IMR-90 (cell line): ENCODE data around the gene TGFA. TPM values are rescaled to one million over a fixed set of nuclear protein-coding genes. Genes with fewer than 3 reads are reported as not detected.

Experiments used
- ATAC-seq: fragments of 200-7000 bp; cut with Tn5 transposase; 2 replicates; pipeline ENCODE4 v1.9.1; 2020; ENCODE audit warnings: low read depth, mild to moderate bottlenecking, moderate library complexity
- BruUV-seq: library from RNA; stranded (reverse); fragments of 400-500 nt; replicated peaks from 2 replicates; lab custom pipeline; 2021; lab: Mats Ljungman, UMichigan
- CTCF ChIA-PET: fragments of 300-600 bp; formaldehyde crosslinking; extraction: SDS; loops from one replicate; lab custom pipeline; 2021; ENCODE audit warnings: antibody characterized with exemption; lab: Yijun Ruan, JAX
- POLR2A ChIA-PET: fragments of 300-600 bp; sonication (Branson Sonifier 250); formaldehyde crosslinking; loops from one replicate; lab custom pipeline; 2022; ENCODE audit warnings: antibody characterized with exemption; ENCODE audit not compliant: unreplicated experiment; lab: Charles Lee
- DNase-seq: peaks from one replicate; pipeline ENCODE4 v3.0.0; 2013
- H2AFZ ChIP-seq: replicated peaks from 2 replicates; pipeline ENCODE3; 2013; ENCODE audit warnings: low read length, mild to moderate bottlenecking; ENCODE audit not compliant: poor library complexity
- H2AK5ac ChIP-seq: 2 replicates; pipeline ENCODE4 v1.6.1; 2013; ENCODE audit warnings: low read depth, low read length, inconsistent platforms
- H2AK9ac ChIP-seq: replicated peaks from 2 replicates; pipeline ENCODE3; 2013; ENCODE audit warnings: mild to moderate bottlenecking, low read depth, low read length, moderate library complexity; ENCODE audit not compliant: poor library complexity
- H2BK120ac ChIP-seq: 2 replicates; pipeline ENCODE4 v1.6.1; 2013; ENCODE audit warnings: low read depth, low read length, inconsistent platforms
- H2BK15ac ChIP-seq: 3 replicates; pipeline ENCODE4 v1.6.1; 2013; ENCODE audit warnings: low read depth, low read length, inconsistent platforms
- H2BK20ac ChIP-seq: 2 replicates; pipeline ENCODE4 v1.6.1; 2013; ENCODE audit warnings: low read depth, mild to moderate bottlenecking, inconsistent platforms, low read length, moderate library complexity
- H2BK5ac ChIP-seq: 2 replicates; pipeline ENCODE4 v1.6.1; 2013; ENCODE audit warnings: mild to moderate bottlenecking, low read depth, low read length, inconsistent platforms; ENCODE audit not compliant: poor library complexity, severe bottlenecking
- H3K14ac ChIP-seq: replicated peaks from 2 replicates; pipeline ENCODE4 v1.6.1; 2013; ENCODE audit warnings: low read depth, low read length, inconsistent platforms
- H3K18ac ChIP-seq: 2 replicates; pipeline ENCODE4 v1.6.1; 2013; ENCODE audit warnings: low read depth, low read length, control low read depth
- H3K23ac ChIP-seq: 2 replicates; pipeline ENCODE4 v1.6.1; 2013; ENCODE audit warnings: low read depth, low read length, inconsistent platforms
- H3K27ac ChIP-seq: 2 replicates; pipeline ENCODE4 v1.5.1; 2013; ENCODE audit warnings: mild to moderate bottlenecking, control low read depth, low read length; ENCODE audit not compliant: insufficient read depth
- H3K27me3 ChIP-seq: 2 replicates; pipeline ENCODE4 v1.6.1; 2013; ENCODE audit warnings: low read length; ENCODE audit not compliant: control insufficient read depth, insufficient read depth
- H3K36me3 ChIP-seq: 2 replicates; pipeline ENCODE4 v1.6.1; 2013; ENCODE audit warnings: low read length, mixed read lengths; ENCODE audit not compliant: control insufficient read depth, insufficient read depth
- H3K4ac ChIP-seq: 2 replicates; pipeline ENCODE4 v1.6.1; 2013; ENCODE audit warnings: low read depth, low read length, inconsistent platforms
- H3K4me1 ChIP-seq: 2 replicates; pipeline ENCODE4 v1.6.1; 2013; ENCODE audit warnings: low read length, mixed read lengths; ENCODE audit not compliant: control insufficient read depth, insufficient read depth
- H3K4me2 ChIP-seq: 2 replicates; pipeline ENCODE4 v1.6.1; 2013; ENCODE audit warnings: low read depth, mild to moderate bottlenecking, control low read depth, low read length, moderate library complexity
- H3K4me3 ChIP-seq: 2 replicates; pipeline ENCODE4 v1.5.1; 2013; ENCODE audit warnings: low read depth, mild to moderate bottlenecking, control low read depth, low read length, moderate library complexity; ENCODE audit not compliant: insufficient read depth
- H3K56ac ChIP-seq: 2 replicates; pipeline ENCODE4 v1.6.1; 2013; ENCODE audit warnings: low read length, inconsistent platforms; ENCODE audit not compliant: insufficient read depth; ENCODE audit errors: extremely low read depth
- H3K79me1 ChIP-seq, 2 experiments: 2 replicates each; pipeline ENCODE4 v1.6.1; 2013; ENCODE audit warnings: low read length in 2 of 2, inconsistent platforms in 1 of 2, low read depth in 1 of 2
- H3K9ac ChIP-seq: 2 replicates; pipeline ENCODE4 v1.6.1; 2013; ENCODE audit warnings: low read depth, low read length, control low read depth
- H3K9me1 ChIP-seq: 2 replicates; pipeline ENCODE4 v1.6.1; 2013; ENCODE audit warnings: low read length, inconsistent platforms; ENCODE audit not compliant: insufficient read depth
- H3K9me3 ChIP-seq: 2 replicates; pipeline ENCODE4 v1.6.1; 2013; ENCODE audit warnings: low read length; ENCODE audit not compliant: control insufficient read depth, insufficient read depth
- H4K20me1 ChIP-seq: 2 replicates; pipeline ENCODE4 v1.6.1; 2013; ENCODE audit warnings: low read length, inconsistent platforms; ENCODE audit not compliant: insufficient read depth
- H4K5ac ChIP-seq: 2 replicates; pipeline ENCODE4 v1.6.1; 2013; ENCODE audit warnings: mild to moderate bottlenecking, low read depth, low read length, control low read depth
- H4K8ac ChIP-seq, 2 experiments: 2 replicates each; pipeline ENCODE4 v1.6.1; 2013; ENCODE audit warnings: low read depth in 2 of 2, low read length in 2 of 2, control low read depth in 1 of 2, inconsistent platforms in 1 of 2
- H4K91ac ChIP-seq: 2 replicates; pipeline ENCODE4 v1.6.1; 2013; ENCODE audit warnings: low read depth, low read length, inconsistent platforms; ENCODE audit not compliant: insufficient read depth
- BHLHE40 ChIP-seq: fragments of 150-350 bp; IDR thresholded peaks from 2 replicates; pipeline ENCODE4 v1.6.1; 2016; ENCODE audit warnings: mild to moderate bottlenecking, low read depth, low read length
- CEBPB ChIP-seq: IDR thresholded peaks from 2 replicates; pipeline ENCODE4 v1.6.1; 2012; ENCODE audit warnings: low read depth, low read length, improper control_type of control experiment
- CHD1 ChIP-seq: IDR thresholded peaks from 2 replicates; pipeline ENCODE4 v1.6.1; 2012; ENCODE audit warnings: low read depth, low read length, improper control_type of control experiment
- FOS ChIP-seq: fragments of 150-350 bp; IDR thresholded peaks from 2 replicates; pipeline ENCODE4 v1.6.1; 2016; ENCODE audit warnings: low read depth, low read length
- MAFK ChIP-seq: IDR thresholded peaks from 2 replicates; pipeline ENCODE4 v1.6.1; 2012; ENCODE audit warnings: low read depth, low read length, improper control_type of control experiment
- MAZ ChIP-seq: IDR thresholded peaks from 2 replicates; pipeline ENCODE4 v1.6.1; 2012; ENCODE audit warnings: low read depth, mild to moderate bottlenecking, low read length, improper control_type of control experiment, moderate library complexity, borderline replicate concordance
- POLR2A ChIP-seq: IDR thresholded peaks from 2 replicates; pipeline ENCODE4 v1.6.1; 2012; ENCODE audit warnings: mild to moderate bottlenecking, low read depth, low read length
- RAD21 ChIP-seq: IDR thresholded peaks from 2 replicates; pipeline ENCODE4 v1.6.1; 2012; ENCODE audit warnings: low read length, improper control_type of control experiment
- RCOR1 ChIP-seq: IDR thresholded peaks from 2 replicates; pipeline ENCODE4 v1.6.1; 2012; ENCODE audit warnings: mild to moderate bottlenecking, low read length, improper control_type of control experiment; ENCODE audit not compliant: insufficient replicate concordance
- RFX5 ChIP-seq: IDR thresholded peaks from 2 replicates; pipeline ENCODE4 v1.8.0; 2012; ENCODE audit warnings: low read depth, mild to moderate bottlenecking, low read length, moderate library complexity
- SMC3 ChIP-seq: fragments of 150-350 bp; IDR thresholded peaks from 2 replicates; pipeline ENCODE4 v1.6.1; 2016; ENCODE audit warnings: low read depth, mild to moderate bottlenecking, antibody characterized with exemption, low read length, moderate library complexity
- WGBS, 2 experiments: methylation state at CpG; one replicate each; pipeline versions ENCODE4 v1.1.5 to v1.1.7; 2013; ENCODE audit warnings: missing lambda C conversion rate in 2 of 2; ENCODE audit not compliant: insufficient read length in 1 of 2; ENCODE audit errors: extremely low coverage in 2 of 2; 5-methylcytosine and 5-hydroxymethylcytosine counted together
- dilution Hi-C: fragments of 300-500 bp; cut with HindIII; formaldehyde crosslinking; loops from one replicate; pipeline ENCODE4 v1.14.3; 2018; ENCODE audit warnings: low sequenced_read_pairs; ENCODE audit not compliant: unreplicated experiment
- in situ Hi-C: fragments of 300-500 bp; cut with MboI; formaldehyde crosslinking; loops from 3 replicates; pipeline ENCODE4 v1.14.3; 2019; ENCODE audit warnings: low sequenced_read_pairs, inconsistent platforms, mixed read lengths
- intact Hi-C: fragments of 100-400 bp; cut with micrococcal nuclease; formaldehyde crosslinking; loops from 2 replicates; pipeline ENCODE4 v1.10.0; 2022
- polyA plus RNA-seq, 3 experiments: library from polyadenylated mRNA; depleted of rRNA; stranded (reverse); fragments of >200 nt; gene quantifications; 2 replicates each; pipeline ENCODE4 v1.2.3, GENCODE V29; 2012; ENCODE audit warnings: low replicate concordance in 1 of 3
- total RNA-seq: library from RNA; depleted of rRNA; stranded (reverse); fragments of >200 nt; gene quantifications from 2 replicates; pipeline ENCODE4 v1.2.3, GENCODE V29; 2012
- TF ChIP-seq, protein P1 (sequence below): fragments of 150-350 bp; IDR thresholded peaks from 2 replicates; pipeline ENCODE4 v1.6.1; 2016; ENCODE audit warnings: low read depth, mild to moderate bottlenecking, low read length, moderate library complexity, borderline replicate concordance
- TF ChIP-seq, protein P2 (sequence below): conservative IDR thresholded peaks from 2 replicates; pipeline ENCODE4 v1.5.1; 2012; ENCODE audit warnings: mild to moderate bottlenecking, low read depth, low read length, improper control_type of control experiment

TGFA gene
- total and polyA plus RNA-seq, 2 of the 4 experiments (the other 2 are of a cell fraction), result not detected

DNA sequence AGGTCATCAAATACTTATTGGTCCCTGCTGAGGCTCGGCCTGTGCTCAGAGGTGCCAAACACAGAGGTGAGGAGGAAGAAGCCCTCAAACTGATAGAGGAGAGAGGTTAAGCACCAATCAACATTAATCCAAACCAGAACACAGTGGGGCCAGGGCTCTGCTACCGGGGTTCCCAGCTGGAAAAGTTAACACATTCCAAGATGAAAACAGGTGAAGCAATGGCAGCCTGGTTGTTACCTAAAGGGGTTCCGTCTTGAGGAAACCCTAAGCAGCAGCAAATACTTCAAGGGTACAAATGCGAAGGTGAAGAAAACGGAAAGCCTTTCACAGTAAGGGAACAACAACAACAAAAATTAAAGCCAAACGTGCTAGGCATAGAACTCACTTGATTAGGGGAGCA, 5.4 kb downstream of the TGFA start:
- Histone ChIP-seq H3K4me2 (no peak overlapping the region), H3K36me3 (no peaks in the 10 kb centered on the region), H3K79me1 (no peaks in the 10 kb centered on the region), H2BK20ac (no peak overlapping the region), H4K91ac (no peak overlapping the region), H4K20me1 (no peaks in the 10 kb centered on the region), H3K9ac (no peak overlapping the region), H3K4me3 (no peak overlapping the region), H3K23ac (no peak overlapping the region), H2AFZ (no peak overlapping the region), H4K5ac (no peak overlapping the region), H3K18ac (no peak overlapping the region), H2AK9ac (no peak overlapping the region), H3K4me1 (no peaks in the 10 kb centered on the region), H3K56ac (no peak overlapping the region), H2AK5ac (no peak overlapping the region), H3K27ac (no peak overlapping the region), H2BK15ac (no peak overlapping the region), H2BK5ac (no peak overlapping the region), H2BK120ac (no peak overlapping the region), H3K27me3 (peaks cover 22% of the 10 kb centered on the region), H4K8ac (no peak overlapping the region), H3K9me1 (no peaks in the 10 kb centered on the region), H3K14ac (no peak overlapping the region), H3K4ac (no peak overlapping the region), H3K9me3 (no peaks in the 10 kb centered on the region)
- DNase-seq, result no peak
- TF ChIP-seq MAZ (no peak), CEBPB (no peak), CHD1 (no peak), RAD21 (no peak), SMC3 (no peak), FOS (no peak), POLR2A (no peak), BHLHE40 (no peak), MAFK (no peak), RCOR1 (no peak), RFX5 (no peak)
- TF ChIP-seq, protein P1, sequence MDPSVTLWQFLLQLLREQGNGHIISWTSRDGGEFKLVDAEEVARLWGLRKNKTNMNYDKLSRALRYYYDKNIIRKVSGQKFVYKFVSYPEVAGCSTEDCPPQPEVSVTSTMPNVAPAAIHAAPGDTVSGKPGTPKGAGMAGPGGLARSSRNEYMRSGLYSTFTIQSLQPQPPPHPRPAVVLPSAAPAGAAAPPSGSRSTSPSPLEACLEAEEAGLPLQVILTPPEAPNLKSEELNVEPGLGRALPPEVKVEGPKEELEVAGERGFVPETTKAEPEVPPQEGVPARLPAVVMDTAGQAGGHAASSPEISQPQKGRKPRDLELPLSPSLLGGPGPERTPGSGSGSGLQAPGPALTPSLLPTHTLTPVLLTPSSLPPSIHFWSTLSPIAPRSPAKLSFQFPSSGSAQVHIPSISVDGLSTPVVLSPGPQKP, result no peak
- TF ChIP-seq, protein P2, sequence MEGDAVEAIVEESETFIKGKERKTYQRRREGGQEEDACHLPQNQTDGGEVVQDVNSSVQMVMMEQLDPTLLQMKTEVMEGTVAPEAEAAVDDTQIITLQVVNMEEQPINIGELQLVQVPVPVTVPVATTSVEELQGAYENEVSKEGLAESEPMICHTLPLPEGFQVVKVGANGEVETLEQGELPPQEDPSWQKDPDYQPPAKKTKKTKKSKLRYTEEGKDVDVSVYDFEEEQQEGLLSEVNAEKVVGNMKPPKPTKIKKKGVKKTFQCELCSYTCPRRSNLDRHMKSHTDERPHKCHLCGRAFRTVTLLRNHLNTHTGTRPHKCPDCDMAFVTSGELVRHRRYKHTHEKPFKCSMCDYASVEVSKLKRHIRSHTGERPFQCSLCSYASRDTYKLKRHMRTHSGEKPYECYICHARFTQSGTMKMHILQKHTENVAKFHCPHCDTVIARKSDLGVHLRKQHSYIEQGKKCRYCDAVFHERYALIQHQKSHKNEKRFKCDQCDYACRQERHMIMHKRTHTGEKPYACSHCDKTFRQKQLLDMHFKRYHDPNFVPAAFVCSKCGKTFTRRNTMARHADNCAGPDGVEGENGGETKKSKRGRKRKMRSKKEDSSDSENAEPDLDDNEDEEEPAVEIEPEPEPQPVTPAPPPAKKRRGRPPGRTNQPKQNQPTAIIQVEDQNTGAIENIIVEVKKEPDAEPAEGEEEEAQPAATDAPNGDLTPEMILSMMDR, result no peak
- in situ Hi-C loops, result no loop called here
- dilution Hi-C loops, result no loop called here
- no TSS peak for BruUV-seq
- WGBS, 2 experiments, result no CpG with 5 or more reads among the region's 6 CpGs
- ATAC-seq, result no peak
- ChIA-PET CTCF (no interaction called here), POLR2A (no interaction called here)
- intact Hi-C loops, result no loop called here
